SK-N-SH treated with all-trans-retinoic acid at 6 μM for 48 hours (cell line): Measurements from ENCODE around the gene AUTS2.

Source experiments
- BACH2 ChIP-seq: fragments of 250-450 bp; sonication (Bioruptor Pico); IDR thresholded peaks from 2 replicates; pipeline ENCODE4 v1.9.0; 2021; ENCODE audit warnings: mild to moderate bottlenecking, borderline replicate concordance
- CSDC2 ChIP-seq: fragments of 250-450 bp; sonication (Bioruptor Pico); IDR thresholded peaks from 2 replicates; pipeline ENCODE4 v1.5.0; 2020; ENCODE audit warnings: mild to moderate bottlenecking, moderate library complexity
- GLIS3 ChIP-seq: fragments of 250-450 bp; sonication (Bioruptor Pico); IDR thresholded peaks from 2 replicates; pipeline ENCODE4 v1.5.0; 2020; ENCODE audit warnings: mild to moderate bottlenecking, moderate library complexity
- PATZ1 ChIP-seq: fragments of 250-450 bp; sonication (Bioruptor Pico); IDR thresholded peaks from 2 replicates; pipeline ENCODE4 v1.8.0; 2020; ENCODE audit warnings: mild to moderate bottlenecking, moderate library complexity, borderline replicate concordance
- RARB ChIP-seq: fragments of 250-450 bp; sonication (Bioruptor Pico); IDR thresholded peaks from 2 replicates; pipeline ENCODE4 v1.8.0; 2021; ENCODE audit warnings: mild to moderate bottlenecking, moderate library complexity
- ZFP3 ChIP-seq: fragments of 250-450 bp; sonication (Bioruptor Pico); IDR thresholded peaks from 2 replicates; pipeline ENCODE4 v1.5.0; 2020; ENCODE audit warnings: mild to moderate bottlenecking, moderate library complexity
- ZNF8 ChIP-seq: fragments of 450-650 bp; formaldehyde crosslinking; IDR thresholded peaks from 2 replicates; pipeline ENCODE4 v1.5.0; 2020; ENCODE audit warnings: mild to moderate bottlenecking, moderate library complexity
- TF ChIP-seq, protein P1 (sequence below): fragments of 250-450 bp; sonication (Bioruptor Pico); IDR thresholded peaks from 2 replicates; pipeline ENCODE4 v1.5.1; 2020; ENCODE audit warnings: low read depth, mild to moderate bottlenecking, moderate library complexity
- TF ChIP-seq, protein P2 (sequence below): fragments of 250-450 bp; sonication (Bioruptor Pico); IDR thresholded peaks from 2 replicates; pipeline ENCODE4 v1.8.0; 2021; ENCODE audit warnings: low read depth, mild to moderate bottlenecking, moderate library complexity, borderline replicate concordance

DNA sequence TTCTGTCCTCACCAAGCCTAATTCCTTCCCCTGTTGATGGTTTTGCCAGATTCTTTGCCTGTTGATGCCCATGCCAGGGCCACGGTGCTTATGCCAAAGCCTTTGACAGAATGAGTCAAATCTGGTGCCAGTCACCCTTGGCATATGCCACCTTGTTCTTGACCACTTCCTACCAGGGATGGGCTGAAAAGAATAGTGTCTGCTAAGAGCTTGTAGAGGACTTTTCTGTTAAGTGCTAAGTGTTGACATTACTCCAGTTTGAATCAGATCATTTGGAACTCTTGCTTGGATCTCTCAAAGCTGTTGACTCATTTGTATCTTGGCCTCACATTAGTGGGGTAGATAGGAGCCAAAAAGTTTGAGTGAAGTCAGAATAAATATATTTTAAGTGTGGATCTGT lies 661.2 kb downstream of the AUTS2 start:
- TF ChIP-seq PATZ1 (CRISPR knock-in tag): no peak
- no peak for TF ChIP-seq BACH2 (CRISPR knock-in tag)
- TF ChIP-seq CSDC2 (CRISPR knock-in tag): no peak
- TF ChIP-seq, protein P1, sequence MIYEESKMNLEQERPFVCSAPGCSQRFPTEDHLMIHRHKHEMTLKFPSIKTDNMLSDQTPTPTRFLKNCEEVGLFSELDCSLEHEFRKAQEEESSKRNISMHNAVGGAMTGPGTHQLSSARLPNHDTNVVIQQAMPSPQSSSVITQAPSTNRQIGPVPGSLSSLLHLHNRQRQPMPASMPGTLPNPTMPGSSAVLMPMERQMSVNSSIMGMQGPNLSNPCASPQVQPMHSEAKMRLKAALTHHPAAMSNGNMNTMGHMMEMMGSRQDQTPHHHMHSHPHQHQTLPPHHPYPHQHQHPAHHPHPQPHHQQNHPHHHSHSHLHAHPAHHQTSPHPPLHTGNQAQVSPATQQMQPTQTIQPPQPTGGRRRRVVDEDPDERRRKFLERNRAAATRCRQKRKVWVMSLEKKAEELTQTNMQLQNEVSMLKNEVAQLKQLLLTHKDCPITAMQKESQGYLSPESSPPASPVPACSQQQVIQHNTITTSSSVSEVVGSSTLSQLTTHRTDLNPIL (CRISPR knock-in tag): no peak
- no peak for TF ChIP-seq ZFP3 (CRISPR knock-in tag)
- TF ChIP-seq, protein P2, sequence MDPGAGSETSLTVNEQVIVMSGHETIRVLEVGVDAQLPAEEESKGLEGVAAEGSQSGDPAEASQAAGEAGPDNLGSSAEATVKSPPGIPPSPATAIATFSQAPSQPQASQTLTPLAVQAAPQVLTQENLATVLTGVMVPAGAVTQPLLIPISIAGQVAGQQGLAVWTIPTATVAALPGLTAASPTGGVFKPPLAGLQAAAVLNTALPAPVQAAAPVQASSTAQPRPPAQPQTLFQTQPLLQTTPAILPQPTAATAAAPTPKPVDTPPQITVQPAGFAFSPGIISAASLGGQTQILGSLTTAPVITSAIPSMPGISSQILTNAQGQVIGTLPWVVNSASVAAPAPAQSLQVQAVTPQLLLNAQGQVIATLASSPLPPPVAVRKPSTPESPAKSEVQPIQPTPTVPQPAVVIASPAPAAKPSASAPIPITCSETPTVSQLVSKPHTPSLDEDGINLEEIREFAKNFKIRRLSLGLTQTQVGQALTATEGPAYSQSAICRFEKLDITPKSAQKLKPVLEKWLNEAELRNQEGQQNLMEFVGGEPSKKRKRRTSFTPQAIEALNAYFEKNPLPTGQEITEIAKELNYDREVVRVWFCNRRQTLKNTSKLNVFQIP (CRISPR knock-in tag): no peak
- TF ChIP-seq GLIS3 (CRISPR knock-in tag): no peak
- no peak for TF ChIP-seq RARB
- no peak for TF ChIP-seq ZNF8 (CRISPR knock-in tag)
